Pulmonary artery endothelial cell (primary cell): ENCODE data around the gene GALR3. TPM values are rescaled to one million over a fixed set of nuclear protein-coding genes. Genes with fewer than 3 reads are reported as not detected.
"Not testable (repeated sequence)": the region's sequence is repeated elsewhere in the genome, so short reads cannot be mapped to it uniquely, and the experiment has no call there.

Experiments
- DNase-seq: peaks from one replicate; pipeline ENCODE4 v3.0.0-alpha.2; 2011; ENCODE audit warnings: low read depth, low spot score
- total RNA-seq: library from RNA; depleted of rRNA; stranded (reverse); fragments of >200 nt; gene quantifications from 2 replicates; pipeline ENCODE4 v1.2.3, GENCODE V29; 2014

GALR3 gene
- total RNA-seq, result not detected in 2 replicates

GRCh38 chr22:37823134-37823985 lies at the start of gene GALR3:
GALR3 (plus strand) TSS chr22:37823382; CDS start chr22:37823407, 25 bp downstream.
- no peak for DNase-seq

DNA sequence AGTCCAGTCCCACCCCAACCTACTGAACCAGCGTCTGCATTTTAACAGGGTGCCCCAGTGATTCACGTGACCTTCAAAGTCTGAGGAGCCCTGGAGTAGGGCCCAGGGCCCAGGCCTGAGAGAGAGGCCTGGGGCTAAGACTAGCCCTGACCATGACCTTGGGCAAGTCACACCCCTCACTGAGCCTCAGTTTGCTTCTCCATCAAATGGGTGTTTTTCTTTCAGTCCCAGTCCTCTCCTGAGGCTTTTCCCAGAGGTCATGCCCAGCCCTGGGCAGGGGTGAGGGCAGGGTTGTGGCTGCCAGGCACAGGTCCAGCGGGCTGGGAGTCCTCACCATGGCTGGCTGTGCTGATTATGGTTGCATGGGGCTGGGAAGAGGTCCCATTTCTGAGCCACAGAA lies 48.5 kb upstream of the GALR3 start:
- DNase-seq, result no peak

DNA sequence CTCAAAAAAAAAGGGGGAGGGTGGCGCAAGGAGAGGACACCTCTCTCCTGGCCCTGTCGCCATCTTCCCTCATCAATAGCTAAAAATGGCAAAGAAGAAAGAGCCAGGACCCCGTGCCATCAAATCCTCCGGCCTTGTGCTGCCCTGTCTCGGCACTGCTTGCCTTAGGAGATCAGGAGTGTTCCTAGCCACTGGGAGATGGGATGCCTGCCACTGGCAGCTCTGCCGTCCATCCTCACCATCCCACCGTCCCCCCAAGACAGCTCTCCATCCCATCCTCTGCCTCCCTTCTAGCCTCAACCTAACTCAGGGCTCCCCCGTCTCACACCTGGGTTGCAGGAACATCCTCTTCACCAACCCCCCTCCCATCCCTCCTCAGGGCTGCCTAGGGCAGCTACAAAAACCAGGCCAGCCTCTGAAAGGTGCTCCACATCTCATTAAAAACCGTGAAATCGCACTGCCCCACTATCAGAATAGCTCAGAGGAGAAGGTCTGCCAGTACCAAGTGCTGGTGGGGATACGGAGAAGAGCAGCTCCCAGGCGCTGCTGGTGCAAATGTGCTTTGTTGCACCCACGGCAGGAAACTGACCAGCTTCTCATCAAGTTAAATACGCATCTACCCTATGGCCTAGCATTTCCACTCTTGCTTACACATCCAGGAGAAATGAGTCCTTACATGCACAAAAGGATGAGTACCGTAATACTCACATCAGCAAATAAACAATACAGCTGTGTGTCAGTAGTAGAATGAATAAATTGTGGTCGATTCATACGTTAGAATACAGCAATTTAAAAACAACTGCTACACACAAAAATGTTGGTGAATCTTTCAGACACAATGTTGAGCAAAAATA lies 47.2 kb upstream of the GALR3 start:
- DNase-seq, result no peak

GRCh38 chr22:37776639-37777005 lies 46.6 kb upstream of the GALR3 start:
- no peak for DNase-seq

DNA sequence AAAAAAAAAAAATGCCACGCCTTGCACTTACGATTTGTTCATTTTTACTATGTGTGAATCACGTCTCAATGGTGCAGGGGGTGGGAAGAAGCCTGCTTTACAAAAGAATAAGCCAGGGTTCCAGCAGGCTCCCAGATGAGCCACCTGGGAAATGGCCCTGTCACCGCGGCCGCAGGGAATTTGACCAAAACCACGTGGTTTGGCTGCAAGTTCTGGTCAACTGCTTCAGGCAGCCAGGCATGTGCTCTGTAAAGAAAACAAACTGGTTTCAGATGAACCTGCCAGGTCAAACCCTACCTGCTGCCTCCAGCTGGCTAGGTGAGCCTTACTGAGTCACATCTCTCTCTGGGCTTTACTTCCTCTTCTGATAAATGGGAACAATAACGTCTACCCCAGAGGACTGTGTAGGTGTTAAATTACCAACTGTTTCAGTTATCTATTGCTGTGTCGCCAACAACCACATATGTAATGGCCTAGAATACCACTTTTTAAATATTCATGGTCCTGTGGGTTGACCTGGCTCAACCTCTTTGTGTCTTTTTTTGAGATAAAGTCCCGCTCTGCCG lies 46.0 kb upstream of the GALR3 start:
- DNase-seq, result no peak

DNA sequence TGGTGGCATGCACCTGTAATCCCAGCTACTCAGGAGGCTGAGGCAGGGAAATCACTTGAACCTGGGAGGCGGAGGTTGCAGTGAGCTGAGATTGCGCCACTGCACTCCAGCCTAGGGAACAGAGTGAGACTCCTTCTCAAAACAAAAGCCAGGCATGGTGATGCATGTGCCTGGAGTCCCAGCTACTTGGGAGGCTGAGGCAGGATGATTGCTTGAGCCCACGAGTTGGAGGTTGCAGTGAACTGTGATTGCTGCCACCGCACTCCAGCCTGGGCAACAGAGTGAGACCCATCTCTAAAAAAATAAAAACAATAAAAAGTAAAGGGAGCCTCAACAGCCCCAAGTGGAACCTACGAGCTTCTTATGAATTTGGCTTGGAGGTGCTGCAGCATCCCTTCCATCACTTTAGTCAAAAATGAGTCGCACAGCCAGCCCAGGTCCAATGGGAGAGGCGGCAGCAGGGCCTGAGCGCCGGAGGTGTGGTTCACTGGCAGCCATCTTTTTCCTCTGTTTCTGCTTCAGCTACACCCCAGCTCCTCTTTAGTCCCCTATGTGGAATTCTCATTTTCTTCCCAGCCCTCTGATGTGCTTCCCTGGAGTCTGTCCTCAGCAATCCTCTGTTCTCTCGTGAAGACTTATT lies 44.7 kb upstream of the GALR3 start:
- DNase-seq, result no peak

DNA sequence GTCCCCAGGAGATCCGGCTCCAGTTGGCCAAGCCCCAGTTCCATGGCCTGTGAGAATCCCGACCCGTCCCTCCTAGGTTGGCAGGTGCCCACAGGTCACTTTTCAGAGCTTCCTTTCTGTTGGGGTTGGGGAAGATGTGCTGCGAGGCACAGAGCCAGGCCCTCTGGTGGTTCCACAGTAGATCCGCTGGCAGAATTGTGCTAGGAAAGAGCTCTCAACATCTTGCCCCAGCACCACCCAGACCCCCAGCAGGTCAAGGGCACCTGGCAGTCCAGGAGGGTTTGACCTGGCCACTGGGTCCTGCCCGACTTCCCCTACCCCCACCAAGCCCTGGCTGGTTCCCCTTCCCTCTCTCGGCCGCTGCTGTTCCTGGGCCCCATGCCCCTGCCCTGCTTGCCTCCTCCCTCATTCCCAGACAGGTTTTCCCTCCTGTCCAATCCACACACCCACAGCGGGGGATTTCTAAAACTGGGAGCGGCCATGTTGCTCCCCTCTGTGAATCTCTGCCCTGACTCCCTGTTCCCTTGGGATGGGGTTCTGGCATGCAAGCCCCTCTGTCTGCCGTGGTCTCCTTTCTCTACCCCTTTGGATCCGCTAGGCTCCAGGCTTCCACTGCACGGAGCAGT lies 41.6 kb upstream of the GALR3 start:
- no peak for DNase-seq

DNA sequence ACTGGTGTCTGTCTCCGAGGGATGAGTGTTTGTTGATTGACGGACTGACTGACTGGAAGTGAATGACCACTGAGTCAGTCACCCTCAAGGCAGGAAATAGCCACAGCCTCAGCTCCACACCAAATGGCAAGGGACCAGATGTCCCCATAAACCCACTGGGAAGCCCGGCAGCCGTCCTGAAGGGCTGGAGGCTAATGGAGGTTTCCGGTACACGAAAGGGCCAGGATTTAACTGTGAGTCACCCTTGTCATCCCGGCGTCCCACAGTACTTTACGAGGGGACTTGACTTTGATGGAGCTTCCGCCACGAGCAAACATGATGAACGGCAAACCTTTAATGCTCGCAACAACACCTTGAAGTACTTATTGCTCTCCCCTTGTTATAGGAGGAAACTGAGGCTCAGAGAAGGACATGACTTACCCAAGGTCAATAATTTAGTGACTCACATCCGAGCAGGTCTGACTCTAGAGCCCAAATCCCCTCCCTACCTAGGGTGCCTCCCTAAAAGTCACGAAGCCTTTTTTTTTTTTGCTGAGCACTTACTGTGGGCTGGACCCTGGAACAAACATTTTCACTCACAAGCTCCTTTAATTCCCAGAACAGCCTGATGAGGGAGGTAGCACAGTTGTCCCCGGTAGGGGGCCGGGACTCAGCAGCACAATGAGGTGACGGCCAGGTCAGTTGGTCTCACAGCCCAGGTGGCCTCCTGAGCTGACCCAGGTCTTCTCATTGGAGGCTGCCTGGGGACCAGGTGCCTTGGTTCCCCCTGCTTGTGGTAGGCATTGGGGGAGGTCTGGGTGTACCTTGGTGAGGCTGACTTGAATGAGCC lies 40.6 kb upstream of the GALR3 start:
- no peak for DNase-seq

- no peak for DNase-seq
Observed at GRCh38 chr22:37784829-37785495, 38.2 kb upstream of the GALR3 start.

DNA sequence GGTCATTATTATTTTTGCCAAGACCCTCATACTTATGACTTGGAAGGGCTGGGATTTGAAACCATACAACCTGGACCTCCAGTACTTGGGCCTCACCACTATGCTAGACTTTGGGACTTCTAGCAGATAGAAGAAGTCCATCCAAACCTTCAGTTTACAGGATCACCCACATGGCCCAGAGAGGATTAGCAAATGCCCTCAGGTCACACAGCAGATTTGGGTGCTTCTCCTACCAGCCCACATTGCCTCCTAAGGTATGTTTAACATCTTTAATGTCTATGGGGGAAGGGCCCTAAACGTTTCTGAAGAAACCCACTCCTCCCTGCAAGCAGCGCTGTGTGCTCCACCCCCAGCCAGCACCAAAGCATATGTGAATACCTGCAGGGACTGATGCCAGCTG lies 32.9 kb upstream of the GALR3 start:
- no peak for DNase-seq

DNA sequence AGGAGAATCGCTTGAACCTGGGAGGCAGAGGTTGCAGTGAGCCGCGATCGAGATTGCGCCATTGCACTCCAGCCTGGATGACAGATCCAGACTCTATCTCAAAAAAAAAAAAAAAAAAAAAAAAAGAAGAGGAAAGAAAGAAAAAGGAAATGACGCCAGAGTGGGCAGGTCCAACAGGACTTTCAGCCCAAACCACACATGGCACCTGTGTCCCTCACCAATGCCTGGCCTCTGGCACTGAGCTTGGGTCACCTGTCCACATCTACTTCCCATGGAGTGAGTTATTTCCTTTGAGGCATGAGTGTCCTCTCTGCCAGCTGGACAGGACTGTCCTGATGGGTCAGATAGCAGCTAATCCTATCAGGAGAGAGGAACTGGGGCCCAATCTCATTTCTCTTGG lies 30.7 kb upstream of the GALR3 start:
- no peak for DNase-seq

DNA sequence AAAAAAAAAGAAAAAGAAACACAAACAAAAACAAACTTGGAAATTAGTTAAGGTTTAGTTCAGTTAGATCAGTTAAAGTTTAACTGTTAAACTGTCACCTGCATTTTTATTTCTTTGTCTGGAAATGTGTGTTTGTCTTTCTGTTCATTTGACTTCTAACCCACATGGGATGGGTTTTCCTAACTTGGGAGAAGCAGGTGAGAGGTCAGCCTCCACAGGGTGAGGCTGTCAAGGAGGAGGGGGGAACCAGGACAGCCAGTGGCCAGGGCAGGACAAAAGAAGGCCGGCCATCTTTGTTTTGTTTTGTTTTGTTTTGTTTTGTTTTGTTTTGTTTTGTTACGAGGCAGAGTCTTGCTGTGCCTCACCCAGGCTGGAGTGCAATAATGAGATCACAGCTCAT lies 28.8 kb upstream of the GALR3 start:
- DNase-seq, result no peak

- no peak for DNase-seq
Observed at GRCh38 chr22:37796079-37796478, 27.1 kb upstream of the GALR3 start.

- not testable (repeated sequence) for DNase-seq
Observed at GRCh38 chr22:37797259-37797658, 25.9 kb upstream of the GALR3 start.

DNA sequence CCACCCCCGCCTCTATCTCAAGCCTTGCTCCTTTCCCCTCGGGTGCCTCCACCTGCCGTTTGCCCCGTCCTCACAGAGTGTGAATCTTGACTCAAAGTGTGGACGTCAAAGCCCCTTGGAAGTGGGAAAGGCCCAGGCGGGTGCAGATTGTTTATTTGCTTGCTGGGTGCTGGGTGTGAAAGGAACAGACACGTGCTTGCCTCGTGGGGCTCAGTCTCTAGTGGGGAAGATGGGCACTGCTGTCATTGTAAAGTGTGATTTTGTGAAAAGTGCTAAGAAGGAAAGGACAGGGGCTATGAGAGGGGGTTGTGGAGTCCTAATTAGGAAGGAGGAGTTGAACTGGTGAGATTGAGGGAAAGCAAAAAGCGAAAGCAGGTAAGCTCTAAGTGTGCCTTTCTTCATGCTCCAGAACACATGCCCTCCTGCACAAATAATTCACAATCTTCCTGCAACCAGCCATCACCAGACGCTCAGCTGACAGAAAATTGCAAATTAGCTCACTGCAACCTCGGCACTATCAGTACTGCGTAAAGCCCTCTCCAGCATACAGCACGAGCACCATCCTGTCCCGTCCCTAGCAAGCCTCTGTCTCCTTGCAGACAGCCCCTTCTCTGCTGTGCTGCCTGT lies 25.2 kb upstream of the GALR3 start:
- DNase-seq, result no peak

DNA sequence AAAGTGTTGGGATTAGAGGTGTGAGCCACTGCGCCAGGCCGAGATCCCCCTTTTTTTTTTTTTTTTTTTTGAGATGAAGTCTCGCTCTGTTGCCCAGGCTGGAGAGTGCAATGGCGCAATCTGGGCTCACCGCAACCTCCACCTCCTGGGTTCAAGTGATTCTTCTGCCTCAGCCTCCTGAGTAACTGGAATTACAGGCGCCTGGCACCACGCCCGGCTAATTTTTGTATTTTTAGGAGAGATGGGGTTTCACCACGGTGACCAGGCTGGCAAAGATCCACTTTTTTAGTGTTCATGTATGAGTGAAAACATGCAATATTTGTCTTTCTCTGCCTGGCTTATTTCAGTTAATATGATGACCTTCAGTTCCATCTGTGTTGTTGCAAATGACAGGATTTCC lies 23.2 kb upstream of the GALR3 start:
- DNase-seq, result not testable (repeated sequence)

DNA sequence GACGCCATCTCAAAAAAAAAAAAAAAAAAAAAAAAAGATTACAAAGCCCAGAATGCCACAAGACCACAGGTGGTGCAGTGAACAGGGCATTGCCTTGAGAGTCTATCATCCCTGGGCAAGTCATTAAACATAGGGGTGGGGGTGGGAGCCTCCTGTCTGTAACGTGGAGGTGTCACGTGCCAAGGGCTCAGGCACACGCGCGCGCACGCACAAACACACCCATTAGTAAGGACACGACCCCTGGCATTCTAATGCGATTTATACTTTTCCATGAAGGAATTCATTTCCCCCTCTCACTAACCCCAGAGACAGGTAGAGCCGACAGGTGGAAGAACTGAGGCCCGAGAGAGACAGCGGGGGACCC lies 21.3 kb upstream of the GALR3 start:
- DNase-seq, result no peak

DNA sequence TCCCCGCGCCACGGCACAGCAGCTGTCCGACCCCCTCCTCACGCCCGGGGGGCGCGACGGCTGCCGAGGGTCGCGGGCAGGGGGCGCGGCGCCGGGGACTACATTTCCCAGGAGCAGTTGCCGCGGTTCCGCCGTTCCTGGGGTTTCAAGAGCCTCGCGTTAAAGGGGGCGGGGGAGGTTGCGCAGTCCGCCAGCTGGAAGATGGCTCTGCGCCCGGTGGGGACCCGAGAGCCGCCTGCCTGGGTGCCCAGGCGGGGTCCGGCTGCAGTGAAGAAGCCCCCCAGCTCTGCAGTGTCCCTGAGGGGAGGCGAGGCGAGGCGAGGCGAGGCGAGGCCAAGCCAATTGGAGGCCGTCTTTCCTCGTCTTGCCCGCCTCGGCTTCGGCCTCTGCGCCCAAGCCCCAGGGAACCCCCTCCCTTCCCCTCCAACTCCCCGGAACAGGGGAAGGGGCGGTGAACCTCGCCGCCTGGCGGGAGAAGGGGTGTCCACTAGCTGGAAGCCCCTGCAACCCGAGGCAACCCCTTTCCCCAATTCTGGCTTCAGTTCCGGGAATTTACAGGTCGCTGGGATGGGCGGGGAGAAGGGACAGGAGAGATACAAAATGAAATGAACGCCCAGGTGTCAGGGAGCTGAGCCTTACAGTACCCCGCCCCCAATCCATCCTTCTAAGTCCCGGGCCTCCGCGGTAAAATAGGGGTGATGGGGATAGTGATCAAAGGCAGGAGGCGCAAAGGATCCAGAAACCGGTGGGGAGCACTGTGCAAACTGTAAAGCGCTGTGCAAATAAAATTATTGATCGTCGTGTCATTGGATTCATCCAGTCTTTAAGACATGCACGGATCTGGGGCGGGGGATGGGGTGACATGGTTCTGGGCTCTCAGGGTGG lies 20.6 kb upstream of the GALR3 start:
- no peak for DNase-seq
